BLaER1 (cell line): ENCODE data around the gene ABCB11.

ENCODE experiments used
- H3K27ac ChIP-seq: shearing (Covaris generic); formaldehyde crosslinking; 2 replicates; pipeline ENCODE4 v1.8.1; 2022
- H3K27me3 ChIP-seq: shearing (Covaris generic); formaldehyde crosslinking; 2 replicates; pipeline ENCODE4 v1.8.1; 2022
- H3K36me3 ChIP-seq: shearing (Covaris generic); formaldehyde crosslinking; 2 replicates; pipeline ENCODE4 v1.8.1; 2022
- H3K4me1 ChIP-seq: shearing (Covaris generic); formaldehyde crosslinking; 2 replicates; pipeline ENCODE4 v1.8.1; 2022
- H3K4me2 ChIP-seq: shearing (Covaris generic); formaldehyde crosslinking; 2 replicates; pipeline ENCODE4 v1.8.1; 2022
- H3K4me3 ChIP-seq: shearing (Covaris generic); formaldehyde crosslinking; 2 replicates; pipeline ENCODE4 v1.8.1; 2022
- H3K9ac ChIP-seq: shearing (Covaris generic); formaldehyde crosslinking; 2 replicates; pipeline ENCODE4 v1.8.1; 2022
- H3K9me3 ChIP-seq: shearing (Covaris generic); formaldehyde crosslinking; 2 replicates; pipeline ENCODE4 v1.8.1; 2022
- H4K20me1 ChIP-seq: shearing (Covaris generic); formaldehyde crosslinking; 2 replicates; pipeline ENCODE4 v1.8.1; 2022
- Cebpa-rat ChIP-seq: shearing (Covaris generic); IDR thresholded peaks from 2 replicates; pipeline ENCODE4 v1.8.1; 2022

The ABCB11 gene

DNA sequence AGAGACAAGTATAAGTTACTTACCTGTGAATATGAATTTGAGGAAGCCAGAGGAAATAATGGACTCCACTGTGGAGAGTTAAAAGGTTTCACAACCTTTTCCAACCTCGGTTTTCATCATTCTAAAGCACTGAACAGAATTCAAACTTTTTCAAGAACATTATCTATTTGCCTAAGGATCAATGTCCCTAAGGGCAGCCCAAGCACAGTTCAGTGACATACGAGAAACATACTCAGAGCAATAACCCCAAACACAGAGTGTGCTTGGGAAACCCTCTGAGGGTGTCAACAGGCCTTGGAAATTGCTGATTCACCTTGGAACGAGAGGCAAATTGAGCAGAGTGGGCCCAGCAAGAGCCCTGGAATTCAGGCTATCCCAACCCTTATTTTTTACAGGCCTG is at the start of gene ABCB11:
Gene ABCB11 (minus strand): TSS at position 123 of the 400 bp plus-strand sequence. CDS start 13,199 bp downstream, outside the sequence.
- Histone ChIP-seq H3K4me2 (no peak within 1 kb of the TSS), H3K36me3 (no peaks in the 10 kb centered on the region), H3K27ac (no peak within 1 kb of the TSS), H3K9me3 (no peaks in the 10 kb centered on the region), H3K4me3 (no peak within 1 kb of the TSS), H3K27me3 (no peaks in the 10 kb centered on the region), H3K4me1 (no peaks in the 10 kb centered on the region), H4K20me1 (no peaks in the 10 kb centered on the region), H3K9ac (no peak within 1 kb of the TSS)
- no peak for TF ChIP-seq Cebpa-rat

DNA sequence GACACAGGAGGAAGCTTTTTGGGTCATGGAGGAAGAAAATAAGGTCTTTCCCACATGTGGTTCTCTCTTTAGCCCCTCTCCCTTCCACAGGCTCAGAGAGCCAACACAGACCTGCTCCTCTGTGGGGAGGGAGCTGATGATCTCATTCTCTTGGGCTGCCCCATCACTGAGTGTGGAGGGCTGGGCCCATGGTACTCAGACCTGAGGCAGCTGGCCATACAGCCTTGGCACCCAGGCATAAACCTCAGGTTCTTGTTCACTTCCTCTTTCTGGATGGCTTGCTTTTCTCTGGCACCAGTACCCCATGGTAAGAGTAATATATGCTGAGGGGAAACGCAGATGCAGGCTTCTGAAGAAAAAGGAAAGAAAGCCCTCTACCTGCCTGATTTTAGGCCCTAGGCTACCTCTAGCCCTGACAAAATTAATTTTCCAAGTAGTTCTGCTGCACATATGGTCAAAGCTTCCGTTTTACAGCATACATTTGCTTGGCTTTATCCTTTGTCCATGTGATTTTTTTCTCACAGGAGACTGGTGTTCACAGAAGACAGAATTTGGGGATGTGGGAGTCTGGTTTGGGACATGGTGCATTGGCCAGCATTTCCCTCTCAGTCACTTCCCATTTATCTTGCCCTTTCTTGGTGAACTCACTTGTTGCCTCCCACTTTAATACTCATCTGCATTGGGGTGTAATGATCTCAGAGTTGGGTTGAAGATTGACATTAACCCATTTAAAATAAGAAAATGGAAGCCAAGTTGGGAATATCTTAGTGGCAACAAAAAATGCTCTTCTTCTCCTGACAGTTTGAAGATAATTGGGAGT is 49.3 kb upstream of the ABCB11 start:
- no peaks in the 10 kb centered on the region for H3K27me3 ChIP-seq
- H3K4me3 ChIP-seq, result no peak overlapping the region
- peak overlapping the region; percentile 66 for H3K27ac ChIP-seq
- no peaks in the 10 kb centered on the region for H4K20me1 ChIP-seq
- H3K9ac ChIP-seq, result no peak overlapping the region
- H3K36me3 ChIP-seq, result no peaks in the 10 kb centered on the region
- H3K4me2 ChIP-seq, result peak overlapping the region; percentile 55
- H3K4me1 ChIP-seq, result peaks cover 56% of the 10 kb centered on the region
- no peak for TF ChIP-seq Cebpa-rat
- H3K9me3 ChIP-seq, result peaks cover 15% of the 10 kb centered on the region

DNA sequence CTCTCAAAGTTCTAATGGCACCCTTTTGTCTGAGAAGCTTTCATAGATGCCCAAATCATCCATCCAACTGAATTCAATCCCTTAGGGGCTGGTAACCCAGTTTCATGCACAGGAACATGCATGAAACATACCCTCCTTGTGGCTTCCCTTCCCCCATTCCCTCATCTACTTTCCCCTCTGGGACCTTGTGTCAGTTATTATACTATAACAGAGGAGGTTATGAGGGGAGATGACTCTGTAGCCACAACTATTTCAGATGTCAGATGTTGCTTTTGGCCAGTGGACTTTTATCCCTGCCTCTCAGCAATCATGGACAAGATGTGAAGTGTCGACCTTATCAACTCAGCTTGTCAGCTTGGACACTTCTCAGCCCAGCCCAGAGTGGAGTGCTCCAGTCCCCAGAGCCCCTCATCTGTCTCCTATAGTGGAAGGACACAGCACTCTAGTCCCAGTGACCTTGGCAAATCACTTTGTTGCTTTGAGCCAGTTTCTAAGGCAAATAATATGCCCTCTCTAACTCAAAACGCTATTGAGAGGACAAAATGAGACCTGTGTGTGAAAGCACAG is 46.6 kb upstream of the ABCB11 start:
- TF ChIP-seq Cebpa-rat, result no peak
- Histone ChIP-seq H3K9ac (peak overlapping the region; percentile 30; the same call in 1 of the 2 replicates), H3K36me3 (no peaks in the 10 kb centered on the region), H3K27me3 (no peaks in the 10 kb centered on the region), H4K20me1 (no peaks in the 10 kb centered on the region), H3K9me3 (peaks cover 22% of the 10 kb centered on the region; the same call in 1 of the 2 replicates), H3K4me3 (peak overlapping the region; percentile 27; the same call in 1 of the 2 replicates), H3K4me1 (peaks cover 78% of the 10 kb centered on the region), H3K4me2 (peak overlapping the region; percentile 83), H3K27ac (peak overlapping the region; percentile 62)

DNA sequence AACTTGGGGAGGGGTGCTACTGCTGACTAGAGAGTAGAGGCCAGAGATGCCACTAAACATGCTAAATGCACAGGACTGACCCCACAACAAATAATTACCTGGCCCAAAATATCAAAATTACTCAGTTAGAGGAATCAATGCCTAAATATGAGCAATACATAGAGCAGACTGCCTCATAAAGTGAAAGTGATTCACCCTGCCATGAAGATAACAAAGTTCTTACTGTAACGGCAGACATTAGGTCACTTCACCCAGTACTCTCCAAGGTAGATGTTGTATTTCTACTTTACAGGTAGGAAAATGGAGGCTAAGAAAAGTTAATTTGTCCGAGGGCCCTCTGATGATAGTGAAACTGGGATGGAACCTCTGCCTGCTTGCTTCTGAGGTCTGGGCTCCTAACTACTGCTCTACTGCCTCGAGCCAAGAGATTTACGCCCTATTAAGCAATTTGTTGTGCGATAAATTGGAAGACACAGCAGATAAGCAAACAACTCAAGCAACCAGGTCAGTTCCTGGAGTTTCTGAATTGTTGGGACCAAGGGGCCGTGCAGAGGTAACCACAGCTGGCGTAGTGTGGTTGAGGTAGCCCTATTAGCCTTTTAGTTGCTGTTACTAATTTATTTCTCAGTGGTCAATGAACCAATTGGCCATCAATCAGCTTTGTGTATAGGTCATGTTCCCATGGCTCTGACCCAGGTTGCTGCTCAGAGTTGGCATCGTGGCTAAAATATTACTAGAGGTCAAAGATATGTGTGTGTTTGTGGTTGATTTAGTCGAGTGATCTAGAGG is 43.0 kb upstream of the ABCB11 start:
- H3K9ac ChIP-seq, result no peak overlapping the region
- H3K27ac ChIP-seq, result 0 out of 2 replicates have a peak overlapping the region, but pooled peaks have one; percentile 52
- TF ChIP-seq Cebpa-rat, result no peak
- no peaks in the 10 kb centered on the region for H3K27me3 ChIP-seq
- no peaks in the 10 kb centered on the region for H3K36me3 ChIP-seq
- H3K4me1 ChIP-seq, result peaks cover 77% of the 10 kb centered on the region
- H3K9me3 ChIP-seq, result peaks cover 22% of the 10 kb centered on the region; the same call in 1 of the 2 replicates
- H3K4me2 ChIP-seq, result peak overlapping the region; percentile 48
- no peak overlapping the region for H3K4me3 ChIP-seq
- no peaks in the 10 kb centered on the region for H4K20me1 ChIP-seq

DNA sequence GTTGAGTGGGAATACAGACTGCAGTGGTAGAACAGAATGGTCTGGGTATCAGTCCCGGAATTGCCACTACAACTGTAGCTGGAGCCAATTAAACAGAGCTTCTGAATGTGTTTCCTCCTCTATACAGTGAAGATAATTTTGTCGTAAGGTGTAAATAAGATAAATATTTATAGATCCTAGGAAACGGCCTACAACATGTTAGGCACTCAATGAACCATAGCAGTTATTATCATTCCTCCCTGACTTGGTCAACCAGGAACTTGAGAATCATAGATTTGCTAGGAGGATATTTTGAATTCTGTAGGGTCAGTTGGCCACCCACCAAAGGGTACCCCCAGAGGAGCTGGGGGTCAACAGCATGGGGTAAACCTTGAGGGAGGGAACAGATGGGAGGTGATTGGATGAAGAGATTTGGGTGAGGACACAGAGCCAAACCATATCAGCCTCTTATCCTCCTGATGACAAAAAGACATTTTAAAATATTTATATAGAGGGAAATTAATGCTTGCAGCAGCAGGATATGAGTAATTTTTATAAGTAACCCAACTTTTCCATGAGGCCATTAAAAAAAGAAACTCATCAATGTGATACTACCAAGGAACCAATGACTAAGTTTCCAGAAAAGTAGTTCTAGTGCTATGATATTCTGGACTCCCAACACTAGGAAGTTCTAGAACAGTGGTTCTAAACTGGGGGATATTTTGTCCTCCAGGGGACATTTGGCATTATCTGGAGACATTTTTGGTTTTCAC is 42.3 kb upstream of the ABCB11 start:
- Histone ChIP-seq H3K27ac (0 out of 2 replicates have a peak overlapping the region, but pooled peaks have one; percentile 52), H4K20me1 (no peaks in the 10 kb centered on the region), H3K9ac (no peak overlapping the region), H3K27me3 (no peaks in the 10 kb centered on the region), H3K4me2 (peak overlapping the region; percentile 61), H3K4me3 (no peak overlapping the region), H3K36me3 (no peaks in the 10 kb centered on the region), H3K4me1 (peaks cover 69% of the 10 kb centered on the region), H3K9me3 (peaks cover 22% of the 10 kb centered on the region; the same call in 1 of the 2 replicates)
- no peak for TF ChIP-seq Cebpa-rat

DNA sequence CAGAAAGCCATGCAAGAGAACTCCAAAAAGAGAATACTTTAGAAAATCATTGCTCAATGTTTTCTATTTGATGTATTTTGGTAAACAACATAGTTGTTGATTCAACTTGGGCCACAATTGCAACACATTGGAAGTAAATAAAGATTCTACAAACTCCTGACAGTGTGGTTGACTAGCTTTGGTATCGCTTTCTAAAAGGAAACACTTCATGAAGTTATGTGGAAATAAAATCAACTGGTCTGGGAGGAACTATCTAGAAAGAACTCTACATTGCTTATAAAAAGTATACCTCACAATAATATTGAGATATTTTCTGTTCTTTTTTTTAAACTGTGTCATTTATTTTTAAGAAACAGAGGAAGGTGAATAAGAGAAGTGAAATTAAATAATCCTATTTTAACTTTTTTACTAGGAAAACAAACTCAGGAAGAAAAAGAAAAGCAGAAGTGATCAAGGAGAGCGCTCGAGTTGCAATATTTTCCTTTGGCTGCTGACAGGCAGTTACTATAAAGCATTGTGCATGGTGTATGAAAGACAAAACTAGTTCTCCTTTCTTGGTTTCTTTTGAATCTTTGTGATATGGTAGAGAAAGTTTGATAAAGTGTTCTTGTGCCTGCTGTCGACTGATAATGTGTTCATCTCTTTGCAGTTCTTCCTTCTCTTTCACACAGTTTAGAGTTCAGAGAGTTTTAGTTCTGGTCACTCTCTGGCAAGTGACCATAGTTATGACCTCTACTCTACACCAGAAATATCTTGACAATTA is 41.2 kb upstream of the ABCB11 start:
- Histone ChIP-seq H3K9me3 (peaks cover 22% of the 10 kb centered on the region; the same call in 1 of the 2 replicates), H3K36me3 (no peaks in the 10 kb centered on the region), H3K4me1 (peaks cover 62% of the 10 kb centered on the region), H3K4me3 (no peak overlapping the region), H3K27me3 (no peaks in the 10 kb centered on the region), H3K27ac (peak overlapping the region; percentile 52), H4K20me1 (no peaks in the 10 kb centered on the region), H3K9ac (no peak overlapping the region), H3K4me2 (peak overlapping the region; percentile 61)
- TF ChIP-seq Cebpa-rat, result peak; percentile 33; the same call in 1 of the 2 replicates

DNA sequence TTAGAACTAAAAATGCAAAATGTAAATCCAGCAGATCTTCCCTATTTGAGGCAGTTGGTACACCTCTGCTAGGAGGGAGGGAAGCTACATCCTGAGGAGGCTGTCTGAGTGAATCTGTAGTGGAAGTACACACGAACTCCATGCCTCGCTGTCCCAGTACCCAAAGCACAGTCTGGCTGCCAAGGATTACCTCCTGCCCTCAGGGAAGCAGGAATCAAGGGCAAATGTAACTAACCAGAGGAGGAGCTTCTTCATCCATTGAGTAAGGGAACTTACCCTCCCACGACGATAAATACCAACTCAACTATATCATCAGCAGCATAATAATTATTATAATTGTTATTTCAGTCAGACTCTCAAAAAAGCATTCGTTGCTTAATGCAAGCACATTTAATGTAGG is 40.3 kb upstream of the ABCB11 start:
- H3K4me2 ChIP-seq, result peak overlapping the region; percentile 61
- H3K4me1 ChIP-seq, result peaks cover 62% of the 10 kb centered on the region
- H3K9me3 ChIP-seq, result peaks cover 21% of the 10 kb centered on the region; the same call in 1 of the 2 replicates
- no peaks in the 10 kb centered on the region for H3K36me3 ChIP-seq
- no peak overlapping the region for H3K27ac ChIP-seq
- H3K9ac ChIP-seq, result no peak overlapping the region
- H3K4me3 ChIP-seq, result no peak overlapping the region
- no peaks in the 10 kb centered on the region for H3K27me3 ChIP-seq
- no peak for TF ChIP-seq Cebpa-rat
- H4K20me1 ChIP-seq, result no peaks in the 10 kb centered on the region

DNA sequence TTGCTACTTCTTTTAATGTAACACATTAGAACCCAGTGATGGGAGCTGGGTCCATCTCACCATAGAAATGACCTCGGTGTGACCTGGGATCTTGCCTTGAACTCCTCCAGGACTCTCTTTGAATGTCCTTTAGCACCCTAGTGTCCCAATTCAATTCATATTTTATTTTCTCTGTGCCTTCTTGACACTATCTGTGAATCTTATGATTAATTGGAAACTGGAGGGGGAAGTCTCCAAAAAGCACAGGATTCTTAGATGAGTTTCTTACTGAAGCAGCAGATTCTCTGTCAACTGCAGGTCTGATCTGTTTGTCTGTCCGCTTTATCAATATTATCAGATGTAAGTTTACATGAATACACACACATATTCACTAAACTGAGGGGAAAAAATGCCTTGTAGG is 38.7 kb upstream of the ABCB11 start:
- Histone ChIP-seq H3K9me3 (peaks cover 12% of the 10 kb centered on the region; the same call in 1 of the 2 replicates), H3K27me3 (no peaks in the 10 kb centered on the region), H3K9ac (no peak overlapping the region), H3K4me1 (peaks cover 49% of the 10 kb centered on the region), H3K4me2 (no peak overlapping the region), H3K4me3 (no peak overlapping the region), H4K20me1 (no peaks in the 10 kb centered on the region), H3K36me3 (no peaks in the 10 kb centered on the region), H3K27ac (no peak overlapping the region)
- TF ChIP-seq Cebpa-rat, result no peak
